HEK293 (cell line): ENCODE data around the gene NOS1AP.

ENCODE experiments used
- CTCF ChIP-seq: fragments of 450-650 bp; formaldehyde crosslinking; IDR thresholded peaks from 2 replicates; pipeline ENCODE4 v1.5.1; 2016; ENCODE audit warnings: missing biosample characterization, missing genetic modification characterization
- REST ChIP-seq: fragments of 450-650 bp; formaldehyde crosslinking; IDR thresholded peaks from 2 replicates; pipeline ENCODE4 v1.5.1; 2016; ENCODE audit warnings: missing biosample characterization, missing genetic modification characterization
- ZBTB1 ChIP-seq: fragments of 450-650 bp; formaldehyde crosslinking; IDR thresholded peaks from 2 replicates; pipeline ENCODE4 v1.5.1; 2016; ENCODE audit warnings: missing biosample characterization, missing genetic modification characterization
- ZBTB49 ChIP-seq: fragments of 450-650 bp; formaldehyde crosslinking; IDR thresholded peaks from 2 replicates; pipeline ENCODE4 v1.5.1; 2016; ENCODE audit warnings: missing biosample characterization, missing genetic modification characterization, low read depth
- ZFP37 ChIP-seq: fragments of 450-650 bp; formaldehyde crosslinking; IDR thresholded peaks from 2 replicates; pipeline ENCODE4 v1.5.1; 2016; ENCODE audit warnings: missing biosample characterization, missing genetic modification characterization
- ZNF274 ChIP-seq, 2 experiments: fragments of 200-500 bp in 1 of 2; fragments of 450-650 bp in 1 of 2; sonication (Bioruptor generic) in 1 of 2; formaldehyde crosslinking in 1 of 2; IDR thresholded peaks; 2 replicates each; pipeline versions ENCODE4 v1.5.1 to v1.6.1; 2014 to 2016; ENCODE audit warnings: borderline replicate concordance in 1 of 2, inconsistent platforms in 1 of 2, low read length in 1 of 2, missing biosample characterization in 1 of 2, missing genetic modification characterization in 1 of 2
- ZNF76 ChIP-seq: fragments of 450-650 bp; formaldehyde crosslinking; IDR thresholded peaks from 2 replicates; pipeline ENCODE4; 2016; ENCODE audit warnings: low read depth, missing biosample characterization, missing genetic modification characterization, borderline replicate concordance

- TF ChIP-seq ZNF274 (IDR thresholded peaks at IDR 0.05; ENCODE audit: low read length) (no peak), ZNF274 (tag by site-specific recombination; IDR thresholded peaks at IDR 0.05; ENCODE audit: borderline replicate concordance) (no peak), ZNF76 (tag by site-specific recombination) (no peak), REST (tag by site-specific recombination) (no peak), CTCF (tag by site-specific recombination) (no peak), ZBTB1 (no peak), ZFP37 (tag by site-specific recombination) (no peak), ZBTB49 (no peak)
These were observed 167.1 kb downstream of the NOS1AP start for GRCh38 chr1:162236618-162237017.
